GDM1 (cell line): ENCODE results near the gene DNAH6.

ENCODE experiments used
- DNase-seq: peaks from one replicate; lab custom pipeline; 2025; lab: John Stamatoyannopoulos, UW

DNAH6 gene

DNA sequence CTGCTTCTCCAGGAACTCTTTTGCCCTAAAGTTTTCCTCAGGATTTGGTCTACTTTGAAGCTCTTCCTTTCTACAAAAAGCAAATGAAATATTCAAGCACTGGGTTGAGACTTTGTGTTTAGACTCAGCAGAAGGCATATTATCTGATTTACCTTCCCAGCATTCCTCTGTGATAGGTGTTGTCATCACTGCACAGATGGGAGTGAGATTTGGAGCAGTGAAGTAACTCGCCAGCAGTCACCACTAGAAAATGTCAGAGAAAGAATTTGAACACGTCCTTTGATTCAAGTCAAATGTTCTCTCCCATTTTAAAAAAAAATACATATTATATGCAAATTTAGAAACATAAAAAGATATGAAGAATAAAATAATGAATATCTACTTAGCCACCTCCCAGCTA is 112.2 kb downstream of the DNAH6 start:
- DNase-seq: no peak

DNA sequence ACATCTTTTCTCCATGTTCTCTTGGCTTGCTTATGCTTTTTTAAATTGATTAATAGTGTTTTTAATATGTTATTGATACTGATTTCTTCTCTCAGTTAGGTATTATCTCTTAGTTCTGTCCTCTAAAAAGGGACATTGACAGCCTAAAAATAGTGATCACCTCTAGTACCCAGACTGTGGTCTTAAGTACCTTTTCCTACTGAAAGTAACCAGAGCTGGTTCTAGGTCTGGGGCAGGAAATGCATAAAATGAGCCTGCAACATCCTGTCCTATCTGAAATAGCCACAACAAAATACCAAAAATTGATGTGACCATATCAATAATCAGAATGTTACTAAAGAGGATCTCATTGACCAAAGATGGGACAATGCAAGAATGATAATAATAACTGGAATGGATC is 113.3 kb downstream of the DNAH6 start:
- DNase-seq: no peak

DNA sequence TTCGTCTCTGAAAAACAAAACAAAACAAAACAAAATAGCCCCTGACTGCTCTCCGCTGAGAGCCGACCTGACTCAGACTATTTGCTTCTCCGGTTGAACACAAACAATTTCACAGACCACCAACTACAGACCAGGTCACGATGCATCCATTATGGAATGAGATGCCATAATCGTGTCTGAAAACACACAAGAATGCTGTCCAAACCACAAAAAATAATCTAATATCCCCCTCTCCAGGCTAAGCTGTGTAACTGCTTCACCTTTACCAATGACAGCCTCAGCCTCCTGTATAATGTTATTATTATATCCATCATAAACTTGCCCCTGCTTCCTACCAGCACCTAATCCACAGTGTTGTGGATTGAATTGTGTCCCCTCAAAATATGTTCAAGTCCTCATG is 114.7 kb downstream of the DNAH6 start:
- no peak for DNase-seq

DNA sequence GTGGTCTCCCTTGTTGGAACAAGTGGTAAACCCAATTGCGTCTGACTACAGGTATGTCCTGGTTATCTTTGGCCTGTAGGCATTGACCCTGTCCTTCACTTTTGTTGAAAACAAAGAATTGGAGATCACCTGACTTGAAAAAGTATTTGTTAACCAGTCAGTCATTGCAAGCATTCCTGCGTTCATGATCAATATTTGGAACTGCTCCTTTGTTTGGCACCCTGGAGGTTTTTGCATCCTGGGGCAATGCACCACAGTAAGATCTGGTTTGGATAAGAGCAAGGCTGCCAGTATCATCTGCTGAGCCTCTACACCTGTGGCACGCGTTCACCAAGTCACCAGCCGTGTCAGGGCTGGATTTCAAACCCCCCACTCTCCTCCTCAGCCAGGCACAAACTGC is 115.7 kb downstream of the DNAH6 start:
- DNase-seq: no peak

DNA sequence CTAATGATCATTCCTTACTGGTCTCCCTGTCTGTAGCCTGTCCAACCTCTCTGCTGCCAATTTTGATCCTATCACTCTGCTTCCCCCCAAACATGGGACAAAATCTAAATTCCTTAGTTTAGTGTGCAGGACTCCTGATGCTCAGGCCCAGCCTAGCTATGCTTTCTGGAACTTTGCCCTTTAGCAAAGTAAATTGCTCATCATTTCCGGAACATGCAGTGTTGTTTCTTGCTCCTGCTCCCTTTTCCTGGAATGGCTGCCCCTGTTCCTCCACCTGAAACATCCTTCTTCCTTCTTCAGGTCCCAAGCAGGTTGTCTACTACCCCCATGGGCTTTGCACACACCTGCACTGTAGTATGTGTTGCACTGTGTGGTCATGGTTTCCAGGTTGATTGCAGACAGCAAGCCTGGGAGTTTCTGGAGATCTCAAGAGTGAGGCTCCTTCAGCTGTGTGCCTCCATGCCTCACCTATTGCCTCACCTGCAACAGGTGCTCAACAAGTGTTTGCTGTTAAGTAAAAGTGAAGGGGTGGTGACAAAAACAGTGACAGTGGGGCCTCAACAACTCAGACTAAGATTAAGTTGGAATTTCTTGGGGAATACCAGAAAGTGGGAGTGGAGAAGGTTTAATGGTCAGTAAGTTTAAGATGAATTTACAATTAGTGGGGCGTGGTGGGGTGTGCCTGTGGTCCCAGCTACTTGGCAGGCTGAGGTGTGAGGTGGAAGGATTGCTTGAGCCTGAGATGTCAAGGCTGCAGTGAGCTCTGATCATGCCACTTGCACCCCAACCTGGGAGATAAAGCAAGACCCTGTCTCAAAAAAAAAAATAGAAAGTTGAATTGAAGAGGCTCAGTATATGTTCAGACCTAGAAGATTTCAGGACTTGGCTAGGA is 120.0 kb downstream of the DNAH6 start:
- no peak for DNase-seq

DNA sequence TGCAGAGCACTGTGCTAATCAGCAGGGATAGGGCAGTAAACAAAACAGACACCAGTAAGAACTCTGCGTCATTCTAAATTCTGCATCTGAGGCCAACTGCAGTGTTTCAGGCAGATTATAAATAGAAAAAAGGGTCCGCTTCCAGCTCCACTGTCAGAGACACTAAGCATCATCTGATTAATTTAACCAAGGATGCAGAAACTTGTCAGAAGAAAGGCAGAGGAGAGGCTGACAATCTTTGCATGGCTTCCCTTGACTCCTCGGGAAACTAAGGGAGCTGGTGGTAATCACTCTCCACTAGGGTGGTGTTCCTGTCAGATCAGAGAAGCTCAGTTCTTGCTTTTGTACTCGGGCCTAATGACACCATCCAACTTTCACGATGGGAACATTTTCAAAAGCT is 123.5 kb downstream of the DNAH6 start:
- no peak for DNase-seq

DNA sequence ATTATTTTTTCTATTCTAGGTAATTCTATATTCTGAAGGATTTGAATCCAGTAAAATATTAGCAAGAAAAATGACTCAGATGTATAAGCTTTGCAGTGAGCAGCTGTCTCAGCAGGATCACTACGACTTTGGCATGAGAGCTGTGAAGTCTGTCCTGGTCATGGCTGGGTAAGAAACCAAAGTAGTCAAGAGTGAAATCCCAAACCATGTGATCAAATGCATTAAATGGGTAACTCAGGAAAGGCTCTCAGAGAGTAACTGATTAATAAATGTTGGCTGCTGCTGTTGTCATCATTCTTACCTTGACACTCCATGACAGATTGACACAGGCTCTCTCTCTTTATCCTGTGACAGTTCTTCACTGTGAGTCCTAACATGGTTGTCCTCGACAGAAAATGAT is 124.1 kb downstream of the DNAH6 start:
- no peak for DNase-seq

DNA sequence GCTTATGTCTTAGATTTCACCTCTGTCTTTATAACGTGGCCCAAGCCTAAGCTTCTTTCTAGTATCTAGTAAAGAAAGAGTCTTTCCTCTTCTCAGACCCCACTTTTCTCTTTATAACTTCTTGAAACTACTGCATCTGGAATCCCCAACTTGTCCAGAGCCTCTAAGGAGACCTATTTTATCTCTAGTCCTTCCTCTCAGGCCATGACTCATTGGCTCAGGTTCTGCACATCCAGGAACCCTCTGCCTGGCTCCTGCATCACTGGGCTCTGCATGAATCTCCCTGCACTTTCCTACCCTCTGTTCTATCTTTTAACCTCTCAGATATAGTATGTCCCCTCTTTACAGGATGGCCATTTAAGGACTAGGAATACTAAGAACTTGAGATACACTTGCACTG is 124.7 kb downstream of the DNAH6 start:
- no peak for DNase-seq

DNA sequence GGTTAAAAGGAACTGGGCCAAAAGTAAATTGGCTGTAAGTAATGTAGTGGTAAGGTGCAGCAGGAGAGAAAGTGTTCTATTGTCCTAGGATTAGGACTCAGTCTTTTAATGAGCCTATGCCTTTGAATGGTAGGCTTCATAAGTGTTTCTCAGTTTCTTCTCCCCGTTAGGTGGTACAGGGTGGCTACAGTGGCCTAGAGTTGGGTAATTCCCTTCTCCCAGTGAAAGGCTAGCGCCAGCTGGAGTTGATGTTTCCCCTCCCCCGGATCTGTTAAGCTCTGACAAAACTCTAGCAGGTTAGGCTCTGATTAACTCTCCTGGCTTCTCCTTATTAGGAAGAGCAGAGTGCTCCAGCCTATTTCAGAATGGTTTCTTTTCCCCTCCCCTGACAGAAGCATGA is 127.7 kb downstream of the DNAH6 start:
- DNase-seq: no peak

DNA sequence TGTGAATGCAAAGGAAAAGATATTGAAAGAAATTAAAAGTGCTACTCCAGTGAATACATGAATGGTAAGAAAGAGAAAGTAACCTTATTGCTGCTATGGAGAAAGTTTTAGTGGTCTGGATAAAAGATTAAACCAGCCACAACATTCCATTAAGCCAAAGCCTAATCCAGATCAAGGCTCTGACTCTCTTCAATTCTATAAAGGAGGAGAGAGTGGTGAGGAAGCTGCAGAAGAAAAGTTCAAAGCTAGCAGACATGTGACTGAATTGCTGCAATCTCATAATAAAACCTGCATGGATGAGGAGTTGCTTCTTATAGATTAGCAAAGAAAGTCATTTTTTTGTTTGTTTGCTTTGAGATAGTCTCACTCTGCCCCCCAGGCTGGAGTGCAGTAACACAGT is 130.2 kb downstream of the DNAH6 start:
- no peak for DNase-seq

DNA sequence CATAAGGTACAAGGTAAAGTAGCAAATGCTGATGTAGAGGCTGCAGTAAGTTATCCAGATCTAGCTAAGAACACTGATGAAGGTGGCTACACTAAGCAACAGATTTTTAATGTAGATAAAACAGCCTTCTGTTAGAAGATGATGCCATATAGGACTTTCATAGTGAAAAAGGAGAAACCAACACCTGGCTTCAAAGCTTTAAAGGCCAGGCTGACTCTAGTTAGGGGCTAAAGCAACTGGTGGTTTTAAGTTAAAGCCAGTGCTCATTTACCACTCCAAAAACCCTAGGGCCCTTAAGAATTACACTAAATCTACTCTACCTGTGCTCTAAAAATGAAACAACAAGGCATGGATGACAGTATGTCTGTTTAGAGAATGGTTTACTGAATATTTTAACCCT is 131.0 kb downstream of the DNAH6 start:
- no peak for DNase-seq

DNA sequence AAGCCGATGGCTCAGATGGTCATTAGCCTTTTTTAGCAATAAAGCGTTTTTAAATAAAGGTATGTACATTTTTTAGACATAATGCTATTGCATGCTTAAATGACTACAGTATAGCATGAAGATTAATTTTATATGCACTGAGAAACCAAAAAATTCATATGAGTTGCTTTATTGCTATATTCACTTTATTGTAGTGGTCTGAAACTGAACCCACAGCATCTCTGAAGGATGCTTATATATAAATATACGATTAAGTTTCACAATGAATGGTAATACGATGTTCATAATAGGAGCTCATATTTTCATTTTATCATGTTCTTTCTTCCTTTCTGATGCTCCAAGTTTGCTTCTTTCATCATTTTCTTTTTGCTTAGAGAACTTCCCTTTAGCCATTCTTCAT is 132.8 kb downstream of the DNAH6 start:
- no peak for DNase-seq

DNA sequence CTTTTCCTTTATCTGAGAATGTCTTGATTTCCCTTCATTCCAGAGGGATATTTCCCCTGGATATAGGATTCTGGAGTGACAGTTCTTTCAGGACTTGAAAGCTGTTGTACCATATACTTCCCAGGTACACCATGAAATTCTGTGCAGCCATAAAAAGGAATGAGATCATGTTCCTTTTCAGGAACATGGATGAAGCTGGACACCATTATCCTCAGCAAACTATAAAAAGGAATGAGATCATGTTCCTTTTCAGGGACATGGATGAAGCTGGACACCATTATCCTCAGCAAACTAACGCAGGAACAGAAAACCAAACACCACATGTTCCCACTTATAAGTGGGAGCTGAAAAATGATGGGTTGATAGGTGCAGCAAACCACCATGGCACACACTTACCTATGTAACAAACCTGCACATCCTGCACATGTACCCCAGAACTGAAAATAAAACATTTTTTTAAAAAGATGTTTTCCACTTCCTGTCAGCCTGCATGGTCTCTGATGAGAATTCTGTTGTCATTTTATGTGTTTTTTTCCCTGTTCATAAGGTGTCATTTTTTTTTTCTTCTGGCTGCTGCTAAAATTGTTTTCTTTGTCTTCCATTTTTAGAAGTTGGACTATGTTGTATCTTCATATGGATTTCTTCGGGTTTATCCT is 133.3 kb downstream of the DNAH6 start:
- DNase-seq: no peak

DNA sequence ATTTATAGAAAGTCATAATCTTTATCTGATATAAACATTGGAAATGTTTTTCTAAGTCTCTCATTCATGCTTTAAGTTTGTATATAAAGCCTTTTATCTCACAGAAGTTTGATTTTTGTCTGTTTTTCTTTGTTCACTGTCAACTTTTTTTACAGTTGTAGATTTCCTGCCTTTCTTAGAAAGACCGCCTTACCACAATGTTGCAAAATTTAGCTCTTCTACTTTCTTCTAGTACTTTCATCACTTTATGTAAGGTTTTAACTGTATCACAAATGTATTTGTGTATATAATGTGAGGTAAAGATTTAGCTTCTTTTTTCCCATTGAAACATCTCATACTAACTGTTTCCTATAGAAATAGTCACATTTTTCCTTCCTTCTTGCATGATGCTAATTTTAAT is 136.1 kb downstream of the DNAH6 start:
- DNase-seq: no peak

DNA sequence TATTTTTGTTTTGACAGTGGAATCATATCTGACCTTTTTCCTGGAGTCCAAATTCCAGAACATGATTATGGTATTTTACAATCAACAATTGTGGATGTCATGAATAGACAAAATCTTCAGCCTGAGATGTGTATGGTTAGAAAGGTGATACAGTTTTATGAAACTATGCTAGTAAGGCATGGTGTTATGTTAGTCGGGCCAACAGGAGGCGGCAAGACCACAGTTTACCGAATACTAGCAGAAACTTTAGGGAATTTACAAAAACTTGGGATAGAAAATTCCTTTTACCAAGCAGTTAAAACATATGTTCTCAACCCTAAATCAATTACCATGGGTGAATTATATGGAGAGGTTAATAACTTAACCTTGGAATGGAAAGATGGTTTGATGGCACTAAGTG is 137.0 kb downstream of the DNAH6 start:
- no peak for DNase-seq

DNA sequence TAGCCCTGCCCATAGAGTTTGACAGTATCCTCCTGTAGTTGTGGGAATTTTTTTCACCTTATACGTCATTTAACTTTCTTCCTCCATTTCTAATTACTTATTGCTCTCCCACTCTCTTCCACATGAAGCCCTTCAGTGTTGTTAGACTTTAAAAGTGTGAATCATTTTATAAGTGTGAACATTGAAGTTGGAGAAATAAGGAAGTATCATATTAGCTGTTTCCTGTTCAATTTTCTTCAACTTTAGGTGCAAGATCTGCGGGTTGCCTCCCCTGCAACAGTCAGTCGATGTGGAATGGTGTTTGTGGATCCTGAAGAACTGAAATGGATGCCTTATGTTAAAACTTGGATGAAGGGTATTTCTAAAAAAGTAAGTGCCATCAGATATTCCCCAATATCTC is 138.1 kb downstream of the DNAH6 start:
- DNase-seq: no peak

DNA sequence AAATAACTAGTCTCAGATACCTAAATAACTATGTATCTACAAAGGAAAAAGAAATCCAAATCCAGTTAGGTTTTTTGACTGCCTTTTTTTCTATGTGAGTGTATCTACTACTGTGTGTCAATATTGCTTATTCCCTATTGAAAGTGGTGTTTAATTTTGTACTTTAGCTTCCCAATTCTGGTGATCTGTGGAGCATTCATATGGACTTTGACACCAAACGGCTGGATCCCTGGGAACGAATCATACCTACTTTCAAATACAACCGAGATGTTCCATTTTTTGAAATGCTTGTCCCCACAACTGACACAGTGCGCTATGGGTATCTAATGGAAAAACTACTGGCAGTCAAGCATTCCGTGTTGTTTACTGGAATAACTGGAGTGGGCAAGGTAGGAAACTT is 152.8 kb downstream of the DNAH6 start:
- no peak for DNase-seq

DNA sequence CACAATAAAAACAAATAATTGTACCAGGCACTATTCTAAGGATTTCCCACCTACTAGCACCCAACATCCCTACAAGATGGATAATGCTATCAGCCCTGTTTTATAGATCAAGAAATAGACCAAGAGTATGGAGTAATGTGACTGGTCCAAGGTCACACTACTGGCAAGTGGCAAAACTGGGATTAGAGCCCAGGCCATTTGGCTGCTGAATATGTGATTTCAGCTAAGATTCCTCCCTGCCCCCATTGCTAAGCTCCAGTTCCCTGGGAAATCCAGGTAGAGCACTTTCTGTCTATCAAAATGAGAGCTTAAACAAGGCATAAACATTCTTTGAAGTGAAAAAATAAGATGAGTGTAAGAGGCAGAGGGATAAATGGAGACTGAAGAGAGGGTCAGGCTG is 157.8 kb downstream of the DNAH6 start:
- DNase-seq: no peak

DNA sequence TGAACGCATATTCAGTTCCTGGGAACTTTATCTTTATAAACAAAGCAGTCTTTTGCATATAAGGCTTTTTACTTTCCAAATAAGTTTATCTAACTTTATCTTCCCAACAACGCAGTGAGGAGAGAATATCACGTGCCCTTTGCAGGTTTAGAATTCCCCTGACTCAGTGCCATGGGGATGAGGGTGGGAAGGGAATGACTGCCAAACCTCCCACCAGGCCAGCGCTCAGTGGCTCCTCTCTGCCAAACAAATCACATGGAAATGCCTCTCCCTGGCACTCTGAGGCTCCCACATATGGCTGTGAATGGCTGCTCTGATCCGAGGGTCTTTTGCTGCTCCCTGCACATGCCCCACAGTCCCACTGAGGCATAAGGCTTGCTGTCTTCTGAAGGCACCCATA is 158.3 kb downstream of the DNAH6 start:
- no peak for DNase-seq

DNA sequence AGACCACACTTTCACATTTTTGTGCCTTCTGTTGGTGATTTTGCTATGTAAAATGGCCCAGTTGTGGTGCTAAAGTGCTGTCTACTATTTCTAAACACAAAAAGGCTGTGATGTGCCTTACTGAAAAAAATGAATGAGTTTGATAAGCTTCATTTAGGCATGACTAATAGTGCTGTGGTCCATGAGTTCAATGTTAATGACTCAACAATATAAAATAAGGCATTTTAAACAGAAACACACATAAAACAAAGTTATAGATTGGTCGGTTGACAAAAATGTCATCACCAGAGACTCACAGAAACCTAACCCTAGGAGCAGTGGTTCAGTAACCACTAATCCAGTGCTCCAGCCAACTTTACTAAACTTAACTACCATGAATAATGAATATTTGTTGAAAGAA is 160.0 kb downstream of the DNAH6 start:
- no peak for DNase-seq

DNA sequence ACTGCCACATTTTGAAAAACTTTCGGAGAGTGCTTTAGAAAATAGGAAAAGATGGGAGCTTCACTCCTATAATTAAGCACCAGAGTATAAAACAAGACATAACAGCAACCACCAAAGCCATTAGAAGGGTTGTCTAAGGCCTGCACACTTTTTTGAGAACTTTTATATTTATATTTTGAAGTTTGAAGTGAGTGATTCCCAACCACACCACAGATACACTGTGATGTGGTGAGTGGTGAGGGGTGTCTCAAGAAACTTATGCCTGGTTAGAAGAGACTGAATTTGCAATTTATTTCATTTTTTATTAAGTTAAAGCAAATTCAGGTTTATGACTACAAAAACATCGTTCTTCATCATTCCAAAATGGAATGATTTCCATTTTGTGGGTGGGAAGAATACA is 161.9 kb downstream of the DNAH6 start:
- DNase-seq: no peak

DNA sequence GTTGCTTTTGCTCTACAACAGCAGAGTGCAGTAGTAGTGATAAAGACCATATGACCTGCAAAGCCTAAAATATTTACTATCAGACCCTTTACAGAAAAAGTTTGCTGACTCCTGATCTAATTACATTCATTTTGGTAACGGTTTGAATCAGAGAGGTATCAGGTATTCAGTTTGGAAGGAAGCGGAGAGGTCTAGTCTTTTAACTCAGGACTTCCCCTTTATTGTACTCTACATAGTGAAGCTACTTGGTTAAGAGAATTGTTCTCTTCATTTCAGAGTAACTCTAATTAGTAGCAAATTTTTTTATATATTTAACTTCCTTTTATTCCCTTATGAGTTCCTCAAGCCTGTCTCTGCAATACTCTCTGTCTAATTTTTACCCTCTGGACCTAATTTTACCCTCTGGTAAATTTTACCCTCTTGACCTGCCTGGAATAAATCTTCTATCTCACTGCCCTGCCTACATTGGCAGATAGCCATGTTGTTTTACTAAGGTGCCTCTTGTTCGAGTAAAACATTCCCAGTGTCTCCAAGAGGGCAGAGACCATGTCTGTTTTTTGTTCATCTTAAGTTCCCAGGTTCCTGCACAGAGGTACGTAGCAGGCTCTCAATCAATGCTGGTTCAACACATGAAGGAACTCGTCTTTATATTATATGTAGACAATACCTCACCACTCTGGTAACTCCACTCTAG is 170.6 kb downstream of the DNAH6 start:
- no peak for DNase-seq

DNA sequence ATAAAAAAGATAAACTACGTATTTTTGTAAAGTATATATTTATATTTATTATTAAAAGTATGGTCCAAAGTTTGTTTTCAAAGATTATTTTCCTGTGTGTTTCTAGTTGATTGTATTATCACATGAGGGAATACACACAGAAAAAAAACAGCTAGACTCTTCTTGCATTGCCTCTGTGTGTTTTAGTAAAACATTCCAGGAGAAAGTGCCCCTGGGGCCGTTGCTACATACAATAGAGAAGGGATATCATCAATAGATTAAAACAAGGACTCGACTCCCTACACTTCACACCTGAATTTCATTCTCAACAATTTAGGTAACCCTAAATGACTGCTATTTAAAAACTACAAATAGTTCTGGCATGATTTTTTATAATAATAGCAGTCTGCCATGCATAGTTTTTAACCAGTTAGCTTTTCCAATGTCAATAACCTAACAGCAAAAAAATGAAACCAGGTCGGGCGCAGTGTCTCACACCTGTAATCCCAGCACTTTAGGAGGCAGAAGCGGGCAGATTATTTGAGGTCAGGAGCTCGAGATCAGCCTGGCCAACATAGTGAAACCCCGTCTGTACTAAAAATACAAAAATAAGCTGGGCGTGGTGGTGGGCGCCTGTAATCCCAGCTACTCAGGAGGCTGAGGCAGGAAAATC is 171.3 kb downstream of the DNAH6 start:
- no peak for DNase-seq
